NCI-H1048 (cell line): ENCODE results near the gene MLXIPL.
"Not testable (repeated sequence)": the region's sequence is repeated elsewhere in the genome, so short reads cannot be mapped to it uniquely, and the experiment has no call there.

Experiments
- DNase-seq: peaks from one replicate; lab custom pipeline; 2025; lab: John Stamatoyannopoulos, UW

Gene MLXIPL

GRCh38 chr7:73644688-73645286 lies 20.5 kb upstream of the MLXIPL start:
- no peak for DNase-seq

GRCh38 chr7:73642834-73643233 lies 18.5 kb upstream of the MLXIPL start:
- DNase-seq, result no peak

- no peak for DNase-seq
Observed at GRCh38 chr7:73638911-73639310, 14.6 kb upstream of the MLXIPL start.

GRCh38 chr7:73635428-73636200 lies 11.3 kb upstream of the MLXIPL start:
- DNase-seq, result no peak

GRCh38 chr7:73633844-73634243 lies 9.5 kb upstream of the MLXIPL start:
- DNase-seq, result no peak

- no peak for DNase-seq
Observed at GRCh38 chr7:73633323-73633722, 9.0 kb upstream of the MLXIPL start.

- no peak for DNase-seq
Observed at GRCh38 chr7:73631558-73631957, 7.2 kb upstream of the MLXIPL start.

- no peak for DNase-seq
Observed at GRCh38 chr7:73628504-73628903, 4.2 kb upstream of the MLXIPL start.

GRCh38 chr7:73626814-73627213 lies 2.5 kb upstream of the MLXIPL start:
- DNase-seq, result no peak

- no peak for DNase-seq
Observed at GRCh38 chr7:73625276-73625675, 954 bp upstream of the MLXIPL start.

- DNase-seq, result no peak
Observed at GRCh38 chr7:73624669-73625001, 313 bp upstream of the MLXIPL start.

GRCh38 chr7:73622909-73623797 lies 1.2 kb downstream of the MLXIPL start:
- no peak for DNase-seq

GRCh38 chr7:73622527-73622908 lies 1.8 kb downstream of the MLXIPL start:
- no peak for DNase-seq

- no peak for DNase-seq
Observed at GRCh38 chr7:73621168-73622063, 2.9 kb downstream of the MLXIPL start.

GRCh38 chr7:73619394-73619793 lies 4.9 kb downstream of the MLXIPL start:
- DNase-seq, result not testable (repeated sequence)

GRCh38 chr7:73618538-73618937 lies 5.8 kb downstream of the MLXIPL start:
- no peak for DNase-seq

GRCh38 chr7:73617520-73617919 lies 6.8 kb downstream of the MLXIPL start:
- not testable (repeated sequence) for DNase-seq

- DNase-seq, result no peak
Observed at GRCh38 chr7:73615886-73616285, 8.4 kb downstream of the MLXIPL start.

GRCh38 chr7:73614937-73615336 lies 9.4 kb downstream of the MLXIPL start:
- not testable (repeated sequence) for DNase-seq

- DNase-seq, result no peak
Observed at GRCh38 chr7:73613954-73614735, 10.2 kb downstream of the MLXIPL start.
